Panc1 (cell line): ENCODE data around the gene OGFOD2.

Experiments used
- POLR2AphosphoS5 ChIP-seq: IDR thresholded peaks from 2 replicates; pipeline ENCODE4 v1.6.1; 2012; ENCODE audit warnings: mild to moderate bottlenecking, low read depth, low read length, moderate library complexity
- SIN3A ChIP-seq: IDR thresholded peaks from 2 replicates; pipeline ENCODE4 v1.6.1; 2012; ENCODE audit warnings: low read depth, mild to moderate bottlenecking, low read length, moderate library complexity, borderline replicate concordance; ENCODE audit not compliant: insufficient read depth
- TCF7L2 ChIP-seq: IDR thresholded peaks from 2 replicates; pipeline ENCODE4 v1.6.1; 2011; ENCODE audit warnings: mild to moderate bottlenecking, low read depth, low read length, inconsistent platforms
- TF ChIP-seq, protein P1 (sequence below): fragments of 450-650 bp; IDR thresholded peaks from 2 replicates; pipeline ENCODE4 v1.5.1; 2017; ENCODE audit warnings: mild to moderate bottlenecking
- TF ChIP-seq, protein P2 (sequence below), 2 experiments: IDR thresholded peaks; 2 replicates each; pipeline ENCODE4 v1.6.1; 2011 to 2012; ENCODE audit warnings: low read depth in 2 of 2, control low read depth in 1 of 2, low read length in 1 of 2, mild to moderate bottlenecking in 1 of 2, moderate library complexity in 1 of 2; ENCODE audit not compliant: insufficient read depth in 1 of 2

DNA sequence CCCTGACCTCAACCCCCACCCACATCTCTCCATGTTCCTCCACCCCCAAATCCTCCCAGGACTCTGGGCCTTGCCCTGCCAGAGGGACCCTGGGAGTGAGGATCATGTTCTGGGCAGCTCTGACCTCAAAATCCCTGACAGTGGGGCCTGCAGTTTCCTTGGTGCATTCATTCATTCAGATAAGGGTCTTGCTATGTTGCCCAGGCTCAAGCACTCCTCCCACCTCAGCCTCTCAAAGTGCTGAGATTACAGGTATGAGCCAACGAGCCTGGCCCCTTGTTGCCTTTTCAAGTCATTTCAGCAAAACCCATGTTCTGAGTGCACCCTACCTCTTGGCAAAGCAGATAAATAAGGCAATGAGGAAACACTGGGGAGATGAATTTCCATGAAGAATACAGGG is 35.1 kb downstream of the OGFOD2 start:
- TF ChIP-seq, protein P1, sequence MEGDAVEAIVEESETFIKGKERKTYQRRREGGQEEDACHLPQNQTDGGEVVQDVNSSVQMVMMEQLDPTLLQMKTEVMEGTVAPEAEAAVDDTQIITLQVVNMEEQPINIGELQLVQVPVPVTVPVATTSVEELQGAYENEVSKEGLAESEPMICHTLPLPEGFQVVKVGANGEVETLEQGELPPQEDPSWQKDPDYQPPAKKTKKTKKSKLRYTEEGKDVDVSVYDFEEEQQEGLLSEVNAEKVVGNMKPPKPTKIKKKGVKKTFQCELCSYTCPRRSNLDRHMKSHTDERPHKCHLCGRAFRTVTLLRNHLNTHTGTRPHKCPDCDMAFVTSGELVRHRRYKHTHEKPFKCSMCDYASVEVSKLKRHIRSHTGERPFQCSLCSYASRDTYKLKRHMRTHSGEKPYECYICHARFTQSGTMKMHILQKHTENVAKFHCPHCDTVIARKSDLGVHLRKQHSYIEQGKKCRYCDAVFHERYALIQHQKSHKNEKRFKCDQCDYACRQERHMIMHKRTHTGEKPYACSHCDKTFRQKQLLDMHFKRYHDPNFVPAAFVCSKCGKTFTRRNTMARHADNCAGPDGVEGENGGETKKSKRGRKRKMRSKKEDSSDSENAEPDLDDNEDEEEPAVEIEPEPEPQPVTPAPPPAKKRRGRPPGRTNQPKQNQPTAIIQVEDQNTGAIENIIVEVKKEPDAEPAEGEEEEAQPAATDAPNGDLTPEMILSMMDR = no peak
- TF ChIP-seq POLR2AphosphoS5 = no peak
- TF ChIP-seq SIN3A = no peak
- TF ChIP-seq, protein P2, sequence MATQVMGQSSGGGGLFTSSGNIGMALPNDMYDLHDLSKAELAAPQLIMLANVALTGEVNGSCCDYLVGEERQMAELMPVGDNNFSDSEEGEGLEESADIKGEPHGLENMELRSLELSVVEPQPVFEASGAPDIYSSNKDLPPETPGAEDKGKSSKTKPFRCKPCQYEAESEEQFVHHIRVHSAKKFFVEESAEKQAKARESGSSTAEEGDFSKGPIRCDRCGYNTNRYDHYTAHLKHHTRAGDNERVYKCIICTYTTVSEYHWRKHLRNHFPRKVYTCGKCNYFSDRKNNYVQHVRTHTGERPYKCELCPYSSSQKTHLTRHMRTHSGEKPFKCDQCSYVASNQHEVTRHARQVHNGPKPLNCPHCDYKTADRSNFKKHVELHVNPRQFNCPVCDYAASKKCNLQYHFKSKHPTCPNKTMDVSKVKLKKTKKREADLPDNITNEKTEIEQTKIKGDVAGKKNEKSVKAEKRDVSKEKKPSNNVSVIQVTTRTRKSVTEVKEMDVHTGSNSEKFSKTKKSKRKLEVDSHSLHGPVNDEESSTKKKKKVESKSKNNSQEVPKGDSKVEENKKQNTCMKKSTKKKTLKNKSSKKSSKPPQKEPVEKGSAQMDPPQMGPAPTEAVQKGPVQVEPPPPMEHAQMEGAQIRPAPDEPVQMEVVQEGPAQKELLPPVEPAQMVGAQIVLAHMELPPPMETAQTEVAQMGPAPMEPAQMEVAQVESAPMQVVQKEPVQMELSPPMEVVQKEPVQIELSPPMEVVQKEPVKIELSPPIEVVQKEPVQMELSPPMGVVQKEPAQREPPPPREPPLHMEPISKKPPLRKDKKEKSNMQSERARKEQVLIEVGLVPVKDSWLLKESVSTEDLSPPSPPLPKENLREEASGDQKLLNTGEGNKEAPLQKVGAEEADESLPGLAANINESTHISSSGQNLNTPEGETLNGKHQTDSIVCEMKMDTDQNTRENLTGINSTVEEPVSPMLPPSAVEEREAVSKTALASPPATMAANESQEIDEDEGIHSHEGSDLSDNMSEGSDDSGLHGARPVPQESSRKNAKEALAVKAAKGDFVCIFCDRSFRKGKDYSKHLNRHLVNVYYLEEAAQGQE (IDR thresholded peaks at IDR 0.05; ENCODE audit: insufficient read depth in 1 of 2, low read depth in 2 of 2, low read length in 1 of 2) = no peak
- no peak for TF ChIP-seq TCF7L2
